Esophagus muscularis mucosa (tissue), 4 donors: ENCODE data around the gene ANXA9. TPM values are rescaled to one million over a fixed set of nuclear protein-coding genes. Genes with fewer than 3 reads are reported as not detected.

Experiments used
- DNase-seq: peaks from one replicate; pipeline ENCODE4 v3.0.0-alpha.2; 2017; ENCODE audit errors: extremely low spot score
- H3K27ac ChIP-seq, 4 donors: fragments of 200-600 bp; sonication (generic); replicated peaks in 1 of 4; 1 replicate in 3 of 4; 2 replicates in 1 of 4; pipeline ENCODE4 v1.5.1; 2016 to 2019; ENCODE audit warnings: mild to moderate bottlenecking in 1 of 4
- H3K27me3 ChIP-seq, 4 donors: fragments of 200-600 bp; sonication (generic); one replicate each; pipeline versions ENCODE4 v1.5.1 to v1.6.0; 2016 to 2019
- H3K36me3 ChIP-seq, 4 donors: fragments of 200-600 bp; sonication (generic); one replicate each; pipeline ENCODE4 v1.5.1; 2016 to 2019
- H3K4me1 ChIP-seq, 4 donors: fragments of 200-600 bp; sonication (generic); one replicate each; pipeline ENCODE4 v1.5.1; 2016 to 2019
- H3K4me3 ChIP-seq, 4 donors: fragments of 200-600 bp; sonication (generic); 1 replicate in 2 of 4; 2 replicates in 2 of 4; pipeline ENCODE4 v1.5.1; 2016 to 2019; ENCODE audit warnings: mild to moderate bottlenecking in 4 of 4, moderate library complexity in 1 of 4
- H3K9me3 ChIP-seq, 4 donors: fragments of 200-600 bp; sonication (generic); 1 replicate in 3 of 4; 2 replicates in 1 of 4; pipeline ENCODE4 v1.5.1; 2016 to 2019
- CTCF ChIP-seq, 3 experiments: fragments of 200-600 bp in 2 of 3; fragments of 450-650 bp in 1 of 3; sonication (generic) in 2 of 3; IDR thresholded peaks; one replicate each; pipeline ENCODE4 v1.5.1; 2017 to 2019; ENCODE audit warnings: antibody characterized with exemption in 3 of 3, mild to moderate bottlenecking in 2 of 3, moderate library complexity in 1 of 3
- EP300 ChIP-seq: sonication (generic); formaldehyde crosslinking; IDR thresholded peaks from one replicate; pipeline ENCODE4 v1.6.1; 2017; ENCODE audit warnings: antibody characterized with exemption
- POLR2A ChIP-seq: fragments of 450-650 bp; IDR thresholded peaks from one replicate; pipeline ENCODE4 v1.6.1; 2017; ENCODE audit warnings: antibody characterized with exemption, moderate library complexity, mild to moderate bottlenecking, low read depth
- POLR2AphosphoS5 ChIP-seq, 2 donors: sonication (generic); formaldehyde crosslinking; IDR thresholded peaks; one replicate each; pipeline ENCODE4 v1.6.1; 2017; ENCODE audit warnings: antibody characterized with exemption in 2 of 2
- WGBS: methylation state at CpG from one replicate; pipeline ENCODE4 v1.1.5; 2018; 5-methylcytosine and 5-hydroxymethylcytosine counted together
- intact Hi-C: fragments of 100-400 bp; cut with DNase I; formaldehyde crosslinking; loops from one replicate; pipeline ENCODE4 v1.15.1; 2023
- total RNA-seq, 4 donors: library from RNA; depleted of rRNA; stranded (reverse); fragments of >200 nt; gene quantifications; one replicate each; pipeline versions ENCODE4 v1.1.0 to v1.2.1, GENCODE V29; 2016

The ANXA9 gene
- total RNA-seq, 4 donors from 2014 or later, result 0.13 to 0.42 (median 0.34) TPM

GRCh38 chr1:150970808-150971582 is 11.1 kb upstream of the ANXA9 start:
- TF ChIP-seq EP300, result no peak
- TF ChIP-seq POLR2AphosphoS5 (IDR thresholded peaks at IDR 0.05), result peak; percentile 48 to 50
- no peak for DNase-seq
- WGBS, result 28% methylated on average over 11 of the region's 11 CpGs
- intact Hi-C loops, result loop anchor here (5.0 kb wide), 1 partner anchor 94 kb away; the partner anchor contains the start of gene ARNT
- no peaks in the 10 kb centered on the region for H3K27me3 ChIP-seq
- no peaks in the 10 kb centered on the region for H3K9me3 ChIP-seq
- peaks cover 28 to 32% (median 30%) of the 10 kb centered on the region in 4 donors for H3K36me3 ChIP-seq
- H3K4me3 ChIP-seq, result peak overlapping the region; percentile 73 to 98 (median 90)
- peaks cover 47 to 65% (median 60%) of the 10 kb centered on the region in 4 donors for H3K4me1 ChIP-seq
- peak overlapping the region; percentile 93 to 98 (median 98) for H3K27ac ChIP-seq

- no peak for TF ChIP-seq POLR2AphosphoS5 (IDR thresholded peaks at IDR 0.05)
- TF ChIP-seq EP300, result no peak
- TF ChIP-seq POLR2A, result no peak
- no peak for TF ChIP-seq CTCF (IDR thresholded peaks at IDR 0.05)
- no peaks in the 10 kb centered on the region for H3K9me3 ChIP-seq
- no peaks in the 10 kb centered on the region for H3K27me3 ChIP-seq
- peaks cover 20 to 24% (median 22%) of the 10 kb centered on the region in 4 donors for H3K36me3 ChIP-seq
- peak overlapping the region; percentile 73 to 98 (median 90) for H3K4me3 ChIP-seq
- H3K27ac ChIP-seq, result peak overlapping the region; percentile 93 to 98 (median 98)
- no peak for DNase-seq
- intact Hi-C loops, result loop anchor here (5.0 kb wide), 1 partner anchor 94 kb away; the partner anchor contains the start of gene ARNT
- WGBS, result 56% methylated on average over 5 of the region's 6 CpGs
- peaks cover 51 to 70% (median 62%) of the 10 kb centered on the region in 4 donors for H3K4me1 ChIP-seq
Measured at GRCh38 chr1:150971583-150972416, 10.3 kb upstream of the ANXA9 start.

- DNase-seq, result no peak
- Histone ChIP-seq H3K27me3 (no peaks in the 10 kb centered on the region), H3K9me3 (no peaks in the 10 kb centered on the region), H3K36me3 (peaks cover 14 to 18% (median 16%) of the 10 kb centered on the region in 4 donors), H3K27ac (peak overlapping the region; percentile 93 to 98 (median 98)), H3K4me1 (peaks cover 55 to 76% (median 68%) of the 10 kb centered on the region in 4 donors), H3K4me3 (peak overlapping the region; percentile 73 to 98 (median 90))
- 49% methylated on average over 4 of the region's 4 CpGs for WGBS
- intact Hi-C loops, result loop anchor here (5.0 kb wide), 1 partner anchor 95 kb away; the partner anchor contains the start of gene ARNT
- no peak for TF ChIP-seq POLR2A
- TF ChIP-seq EP300, result no peak
- TF ChIP-seq POLR2AphosphoS5 (IDR thresholded peaks at IDR 0.05), result no peak
- no peak for TF ChIP-seq CTCF (IDR thresholded peaks at IDR 0.05)
Measured at GRCh38 chr1:150972417-150972940, 9.6 kb upstream of the ANXA9 start.

- Histone ChIP-seq H3K27me3 (no peaks in the 10 kb centered on the region), H3K4me3 (peak overlapping the region; percentile 73 to 98 (median 90)), H3K27ac (peak overlapping the region; percentile 93 to 98 (median 98)), H3K9me3 (no peaks in the 10 kb centered on the region), H3K4me1 (peaks cover 60 to 80% (median 73%) of the 10 kb centered on the region in 4 donors), H3K36me3 (peaks cover 5 to 9% (median 7%) of the 10 kb centered on the region in 4 donors)
- no peak for TF ChIP-seq POLR2A
- DNase-seq, result no peak
- 17% methylated on average over 10 of the region's 15 CpGs for WGBS
- intact Hi-C loops, result loop anchor here (5.0 kb wide), 1 partner anchor 96 kb away; the partner anchor contains the start of gene ARNT
Measured at GRCh38 chr1:150973258-150973835, 8.7 kb upstream of the ANXA9 start.

- TF ChIP-seq POLR2A, result no peak
- no peak for TF ChIP-seq EP300
- TF ChIP-seq POLR2AphosphoS5 (IDR thresholded peaks at IDR 0.05), result no peak
- no peak for TF ChIP-seq CTCF (IDR thresholded peaks at IDR 0.05)
- peak overlapping the region; percentile 73 to 98 (median 90) for H3K4me3 ChIP-seq
- WGBS, result under 1% methylated on average over 26 of the region's 67 CpGs
- peak overlapping the region; percentile 93 to 98 (median 98) for H3K27ac ChIP-seq
- intact Hi-C loops, result loop anchor here (5.0 kb wide), 1 partner anchor 97 kb away; the partner anchor contains the start of gene ARNT
- peaks cover 61 to 79% (median 77%) of the 10 kb centered on the region in 4 donors for H3K4me1 ChIP-seq
- no peak for DNase-seq
- H3K27me3 ChIP-seq, result no peaks in the 10 kb centered on the region
- H3K36me3 ChIP-seq, result peaks cover 0 to 2% (median under 1%) of the 10 kb centered on the region in 4 donors
- no peaks in the 10 kb centered on the region for H3K9me3 ChIP-seq
Measured at GRCh38 chr1:150973836-150974579, 8.1 kb upstream of the ANXA9 start.
